ENCODE data around the gene FAM210A. TPM values are rescaled to one million over a fixed set of nuclear protein-coding genes. Genes with fewer than 3 reads are reported as not detected.

FAM210A gene
- polyA plus RNA-seq, 1 donor (not counting 4 experiments of a cell fraction or from before 2014, with no cell fraction given) = 31.7 TPM

DNA sequence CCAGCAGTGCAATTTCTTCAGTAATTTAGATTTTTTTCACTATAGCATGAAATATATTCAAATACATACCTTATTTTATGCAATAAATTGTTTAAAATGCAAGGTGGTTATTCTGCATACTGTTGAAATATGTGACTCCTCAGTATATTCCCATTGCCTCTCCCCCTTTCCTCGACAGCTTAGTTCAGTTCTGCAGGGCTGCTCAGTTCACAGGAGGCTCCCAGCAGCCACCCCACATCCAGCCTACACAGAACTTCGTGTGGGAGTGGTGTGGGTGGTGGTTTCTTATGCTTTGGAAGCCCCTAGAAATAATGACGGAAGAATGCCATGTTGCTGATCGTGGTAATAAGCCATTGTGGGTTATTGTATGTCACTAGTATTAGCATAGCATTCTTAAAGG, 79.7 kb downstream of the FAM210A start:
- Histone ChIP-seq H3K9ac (ENCODE audit: control insufficient read depth, extremely low read depth, insufficient read depth, low read length) (no peak overlapping the region), H3K27ac (ENCODE audit: control insufficient read depth, insufficient read depth, low read length) (no peak overlapping the region), H3K36me3 (ENCODE audit: control insufficient read depth in 2 of 2, extremely low read depth in 1 of 2, insufficient read depth in 2 of 2, low read length in 2 of 2) (no peaks in the 10 kb centered on the region), H4K20me1 (ENCODE audit: control insufficient read depth, extremely low read depth, insufficient read depth, low read length) (no peaks in the 10 kb centered on the region), H3K79me2 (ENCODE audit: control insufficient read depth, insufficient read depth, low read length) (no peaks in the 10 kb centered on the region), H3K4me1 (ENCODE audit: control insufficient read depth, extremely low read depth, insufficient read depth, low read length) (peaks cover under 1% of the 10 kb centered on the region), H3K27me3 (ENCODE audit: control insufficient read depth, extremely low read depth, insufficient read depth, low read length) (peaks cover 10% of the 10 kb centered on the region), H3K9me1 (ENCODE audit: control insufficient read depth, extremely low read depth, insufficient read depth, low read length) (no peaks in the 10 kb centered on the region), H3K4me3 (ENCODE audit: control insufficient read depth in 2 of 3, extremely low read depth in 1 of 3, insufficient read depth in 2 of 3, low read depth in 1 of 3, low read length in 3 of 3) (no peak overlapping the region), H3K4me2 (ENCODE audit: control insufficient read depth, extremely low read depth, insufficient read depth, low read depth, low read length) (no peak overlapping the region), H2AFZ (ENCODE audit: control insufficient read depth, low read length) (no peak overlapping the region), H3K9me3 (ENCODE audit: control insufficient read depth, low read depth, low read length) (no peaks in the 10 kb centered on the region)
- dilution Hi-C loops (cut with MboI; ENCODE audit: extremely low pct_ligation_motif_present, low sequenced_read_pairs) = loop anchor here (25.0 kb wide), 1 partner anchor 434 kb away; the partner anchor contains the start of gene LDLRAD4
- TF ChIP-seq EZH2 (IDR thresholded peaks at IDR 0.05; ENCODE audit: low read length) = no peak
- TF ChIP-seq CTCF (optimal IDR thresholded peaks at IDR 0.05 in 1 of 3, IDR thresholded peaks at IDR 0.05 in 1 of 3, conservative IDR thresholded peaks at IDR 0.05 in 1 of 3; ENCODE audit: extremely low read depth in 1 of 3, insufficient read depth in 2 of 3, low read length in 3 of 3) = no peak
- no peak for FAIRE-seq
- no peak for DNase-seq (ENCODE audit: low read depth, low spot score)

GRCh38 chr18:13645093-13645492, 81.3 kb downstream of the FAM210A start:
- no peak for TF ChIP-seq CTCF (optimal IDR thresholded peaks at IDR 0.05 in 1 of 3, IDR thresholded peaks at IDR 0.05 in 1 of 3, conservative IDR thresholded peaks at IDR 0.05 in 1 of 3; ENCODE audit: extremely low read depth in 1 of 3, insufficient read depth in 2 of 3, low read length in 3 of 3)
- no peak for TF ChIP-seq EZH2 (IDR thresholded peaks at IDR 0.05; ENCODE audit: low read length)
- H3K4me1 ChIP-seq (ENCODE audit: control insufficient read depth, extremely low read depth, insufficient read depth, low read length) = peaks cover 2% of the 10 kb centered on the region
- H2AFZ ChIP-seq (ENCODE audit: control insufficient read depth, low read length) = no peak overlapping the region
- H3K9me1 ChIP-seq (ENCODE audit: control insufficient read depth, extremely low read depth, insufficient read depth, low read length) = no peaks in the 10 kb centered on the region
- FAIRE-seq (no peak), DNase-seq (ENCODE audit: low read depth, low spot score) (no peak)
- H3K9me3 ChIP-seq (ENCODE audit: control insufficient read depth, low read depth, low read length) = no peaks in the 10 kb centered on the region
- no peak overlapping the region for H3K4me2 ChIP-seq (ENCODE audit: control insufficient read depth, extremely low read depth, insufficient read depth, low read depth, low read length)
- H3K36me3 ChIP-seq (ENCODE audit: control insufficient read depth in 2 of 2, extremely low read depth in 1 of 2, insufficient read depth in 2 of 2, low read length in 2 of 2) = no peaks in the 10 kb centered on the region
- H3K79me2 ChIP-seq (ENCODE audit: control insufficient read depth, insufficient read depth, low read length) = no peaks in the 10 kb centered on the region
- no peak overlapping the region for H3K27ac ChIP-seq (ENCODE audit: control insufficient read depth, insufficient read depth, low read length)
- dilution Hi-C loops (cut with MboI; ENCODE audit: extremely low pct_ligation_motif_present, low sequenced_read_pairs) = loop anchor here (25.0 kb wide), 1 partner anchor 433 kb away; the partner anchor contains the start of gene LDLRAD4
- H3K9ac ChIP-seq (ENCODE audit: control insufficient read depth, extremely low read depth, insufficient read depth, low read length) = no peak overlapping the region
- no peaks in the 10 kb centered on the region for H4K20me1 ChIP-seq (ENCODE audit: control insufficient read depth, extremely low read depth, insufficient read depth, low read length)
- H3K4me3 ChIP-seq (ENCODE audit: control insufficient read depth in 2 of 3, extremely low read depth in 1 of 3, insufficient read depth in 2 of 3, low read depth in 1 of 3, low read length in 3 of 3) = no peak overlapping the region
- peaks cover 20% of the 10 kb centered on the region for H3K27me3 ChIP-seq (ENCODE audit: control insufficient read depth, extremely low read depth, insufficient read depth, low read length)

Measured in keratinocyte (primary cell).